Stimulated activated CD8-positive, alpha-beta memory T cell treated with anti-CD3 and anti-CD28 coated beads, Interleukin-15, amount 100 ng/mL, for 48 hours (primary cell): ENCODE measurements around the gene RGS12.
"Not testable (repeated sequence)": the region's sequence is repeated elsewhere in the genome, so short reads cannot be mapped to it uniquely, and the experiment has no call there.

Source experiments
- DNase-seq, 2 donors: peaks; one replicate each; pipeline ENCODE4 v3.0.0-alpha.2; 2020; ENCODE audit warnings: low read depth in 2 of 2

RGS12 gene

GRCh38 chr4:3297066-3297859 is 4.4 kb downstream of the RGS12 start:
- no peak for DNase-seq

- no peak for DNase-seq
Measured at GRCh38 chr4:3299122-3299975, 6.5 kb downstream of the RGS12 start.

- DNase-seq = no peak
Measured at GRCh38 chr4:3299976-3300671, 7.3 kb downstream of the RGS12 start.

- not testable (repeated sequence) for DNase-seq
Measured at GRCh38 chr4:3300882-3301281, 8.1 kb downstream of the RGS12 start.

GRCh38 chr4:3301450-3302172 is 8.8 kb downstream of the RGS12 start:
- no peak for DNase-seq

- DNase-seq = peak; percentile 74 to 80
Measured at GRCh38 chr4:3302173-3302785, 9.5 kb downstream of the RGS12 start.

GRCh38 chr4:3302786-3303564 is 10.2 kb downstream of the RGS12 start:
- no peak for DNase-seq

GRCh38 chr4:3303565-3303824 is 10.7 kb downstream of the RGS12 start:
- DNase-seq = no peak

- DNase-seq = no peak
Measured at GRCh38 chr4:3303923-3304710, 11.3 kb downstream of the RGS12 start.

GRCh38 chr4:3304831-3305609 is 12.2 kb downstream of the RGS12 start:
- no peak for DNase-seq

- no peak for DNase-seq
Measured at GRCh38 chr4:3305610-3306371, 13.0 kb downstream of the RGS12 start.

- no peak for DNase-seq
Measured at GRCh38 chr4:3306450-3306849, 13.6 kb downstream of the RGS12 start.

- DNase-seq = no peak
Measured at GRCh38 chr4:3307060-3307459, 14.2 kb downstream of the RGS12 start.

GRCh38 chr4:3307486-3307885 is 14.7 kb downstream of the RGS12 start:
- no peak for DNase-seq

GRCh38 chr4:3307891-3308575 is 15.2 kb downstream of the RGS12 start:
- no peak for DNase-seq

GRCh38 chr4:3308691-3309090 is 15.9 kb downstream of the RGS12 start:
- no peak for DNase-seq

- DNase-seq = no peak
Measured at GRCh38 chr4:3310301-3311094, 17.7 kb downstream of the RGS12 start.
